Putamen (tissue), 1 donor: Measurements from ENCODE around the gene TMEM18.
"Not testable (repeated sequence)": the region's sequence is repeated elsewhere in the genome, so short reads cannot be mapped to it uniquely, and the experiment has no call there.

ENCODE experiments used
- DNase-seq: peaks from one replicate; pipeline ENCODE4 v3.0.0-alpha.2; 2016; ENCODE audit warnings: low spot score

The TMEM18 gene

DNA sequence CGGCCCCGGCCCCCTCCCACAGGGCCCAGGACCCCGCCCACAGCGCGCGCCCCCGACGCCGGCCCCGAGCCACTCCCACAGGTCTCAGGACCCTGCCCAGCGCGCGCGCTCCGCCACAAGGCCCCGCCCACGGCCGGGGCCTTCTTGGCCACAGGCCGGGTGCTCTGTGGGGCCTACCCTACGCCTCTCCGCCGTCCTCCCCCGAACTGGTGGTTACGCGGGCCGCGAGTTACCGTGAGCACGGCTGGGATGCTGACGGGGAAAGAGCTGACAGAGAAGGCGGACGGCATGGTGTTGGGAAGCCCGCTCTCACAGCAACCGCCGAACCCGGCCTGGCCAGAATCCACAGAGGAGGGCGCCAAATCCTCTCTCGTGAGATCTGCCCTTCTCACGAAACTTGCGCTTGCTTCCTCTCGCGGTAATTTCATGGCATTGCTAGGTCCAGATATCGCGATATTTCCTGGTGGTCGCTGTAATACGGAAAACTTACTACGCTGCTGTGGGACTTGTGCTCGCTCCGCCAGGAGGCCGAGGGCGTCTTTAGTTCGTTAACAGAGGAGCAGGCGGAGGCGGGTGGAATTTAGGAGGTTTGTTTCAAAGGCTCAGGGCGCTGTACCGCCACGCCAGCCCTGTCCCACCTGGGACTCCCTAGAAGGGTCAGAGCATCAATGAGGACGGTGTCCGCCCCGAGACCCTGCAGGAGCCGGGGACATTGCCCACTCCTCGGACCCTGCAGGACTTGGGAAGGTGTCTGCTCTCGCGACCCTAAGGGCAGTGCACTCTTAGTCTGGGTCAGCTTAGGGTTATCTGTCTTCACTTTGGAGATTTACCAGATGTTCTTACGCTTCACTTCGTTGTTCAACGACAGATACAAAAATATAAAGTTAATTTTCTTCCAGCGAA, at the start of gene TMEM18:
TSS of gene TMEM18 (minus strand) at position 351 of the 903 bp plus-strand sequence. CDS start at position 290, 61 bp downstream.
- peak; percentile 95 for DNase-seq

DNA sequence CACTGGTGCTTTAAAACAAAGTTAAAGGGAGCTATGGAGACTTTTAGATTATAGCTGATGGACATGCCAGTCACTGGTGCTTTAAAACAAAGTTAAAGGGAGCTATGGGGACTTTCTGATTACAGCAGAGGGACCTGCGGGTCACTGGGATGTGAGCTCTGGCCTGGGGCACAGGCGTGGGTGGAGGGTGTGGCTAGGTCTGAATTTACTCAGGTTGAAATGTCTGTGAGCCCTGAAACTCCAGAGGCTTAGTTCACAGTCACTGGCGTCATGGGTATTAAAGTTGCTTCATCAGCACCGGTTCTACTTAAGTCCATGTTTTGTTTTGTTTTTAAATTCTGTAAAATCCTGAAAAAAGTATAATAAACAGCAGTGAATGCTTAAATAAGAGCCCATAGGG, 49.0 kb upstream of the TMEM18 start:
- no peak for DNase-seq

- DNase-seq = no peak
Observed at GRCh38 chr2:725468-725867, 48.3 kb upstream of the TMEM18 start.

DNA sequence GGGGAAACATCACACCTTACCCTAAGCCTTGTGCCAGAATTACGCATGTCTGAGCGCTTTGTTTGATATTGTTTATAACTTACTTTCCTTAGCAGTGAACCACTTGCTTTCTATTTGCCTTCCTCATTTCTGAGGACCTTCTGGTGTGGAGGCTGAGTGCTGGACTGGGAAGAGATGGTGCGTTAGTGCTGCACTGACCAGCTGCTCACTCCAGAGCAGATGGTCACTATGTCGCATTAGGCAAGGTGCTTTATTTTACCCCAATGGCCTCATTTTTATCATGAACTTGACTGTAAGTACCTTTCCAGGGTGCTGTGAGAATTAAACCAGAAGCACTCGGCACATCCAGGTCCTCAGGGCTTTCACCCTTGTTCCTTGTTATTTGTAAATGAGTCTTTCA, 46.6 kb upstream of the TMEM18 start:
- no peak for DNase-seq

DNA sequence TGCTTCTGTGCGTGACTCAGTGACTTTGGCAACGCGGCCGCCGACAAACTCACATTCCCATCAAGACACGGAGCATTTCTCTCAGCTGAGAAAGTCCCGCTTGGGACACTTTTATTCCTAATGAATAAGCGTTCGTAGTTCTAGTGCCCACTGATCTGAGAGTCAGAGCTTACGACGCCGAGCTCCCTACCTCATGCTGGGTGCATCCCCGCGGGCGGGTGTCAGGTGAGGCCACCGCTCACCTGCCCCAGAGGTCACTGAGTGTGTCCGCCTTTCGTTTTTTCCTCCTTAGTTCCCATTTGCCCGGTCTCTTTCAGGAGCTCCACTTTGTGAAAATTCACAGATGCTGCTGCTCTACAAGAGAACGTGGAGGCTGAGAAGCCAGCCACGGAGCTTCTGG, 43.6 kb upstream of the TMEM18 start:
- no peak for DNase-seq

GRCh38 chr2:719734-720133, 42.5 kb upstream of the TMEM18 start:
- no peak for DNase-seq

GRCh38 chr2:719191-719590, 42.0 kb upstream of the TMEM18 start:
- DNase-seq = no peak

- no peak for DNase-seq
Observed at GRCh38 chr2:717661-718060, 40.5 kb upstream of the TMEM18 start.

GRCh38 chr2:715854-716560, 38.8 kb upstream of the TMEM18 start:
- no peak for DNase-seq

DNA sequence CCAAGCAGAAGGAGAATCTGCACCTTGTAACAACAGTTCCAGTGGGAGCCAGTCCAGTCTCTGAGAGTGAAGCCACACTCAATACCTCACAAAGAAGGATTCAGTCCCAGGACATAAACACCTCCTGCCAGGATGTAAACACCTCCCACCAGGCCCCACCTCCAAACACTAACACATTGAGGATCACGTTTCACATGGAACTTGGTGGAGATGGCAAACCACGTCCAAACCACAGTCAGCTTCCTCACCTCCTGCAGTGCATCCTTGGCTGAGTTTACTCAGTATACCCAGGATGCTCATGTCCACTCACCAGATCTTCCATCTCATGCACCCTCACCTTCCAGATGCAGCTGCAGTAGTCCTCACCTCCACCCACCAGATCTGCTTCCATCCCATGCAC, 37.8 kb upstream of the TMEM18 start:
- no peak for DNase-seq

DNA sequence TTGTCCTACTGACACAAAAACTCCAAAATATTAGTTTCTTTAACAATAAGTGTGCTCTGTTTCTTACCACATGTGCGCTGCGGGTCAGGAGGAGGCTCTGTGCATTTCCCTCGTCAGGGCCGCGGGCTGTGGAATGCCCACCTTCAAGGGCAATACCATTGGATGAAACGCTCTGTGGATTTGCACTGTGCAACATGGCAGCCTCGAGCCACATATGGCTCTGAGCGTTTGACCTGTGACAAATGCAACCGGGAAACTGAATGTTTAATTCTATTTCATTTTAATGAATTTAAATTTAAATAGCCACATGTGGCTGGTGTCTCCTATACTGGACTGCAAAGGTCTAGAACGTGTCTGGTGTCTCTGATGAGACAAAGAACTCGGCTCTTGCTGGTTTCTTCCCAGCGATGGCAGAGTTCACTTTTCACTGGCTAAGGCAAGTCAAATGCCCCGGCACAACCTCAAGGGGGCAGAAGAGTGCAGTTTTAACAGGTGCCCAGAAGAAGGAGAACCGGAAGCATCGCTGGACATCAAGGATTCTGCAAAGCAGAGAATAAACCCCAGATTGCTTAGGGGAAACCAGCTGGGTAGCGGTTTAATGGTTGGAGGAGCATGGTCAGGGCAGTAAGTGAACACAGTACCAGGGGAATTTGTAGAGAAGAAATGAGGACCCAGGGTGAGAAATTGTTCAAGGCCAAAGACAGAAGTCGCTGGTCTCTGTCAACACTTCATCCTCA, 37.0 kb upstream of the TMEM18 start:
- DNase-seq = no peak

DNA sequence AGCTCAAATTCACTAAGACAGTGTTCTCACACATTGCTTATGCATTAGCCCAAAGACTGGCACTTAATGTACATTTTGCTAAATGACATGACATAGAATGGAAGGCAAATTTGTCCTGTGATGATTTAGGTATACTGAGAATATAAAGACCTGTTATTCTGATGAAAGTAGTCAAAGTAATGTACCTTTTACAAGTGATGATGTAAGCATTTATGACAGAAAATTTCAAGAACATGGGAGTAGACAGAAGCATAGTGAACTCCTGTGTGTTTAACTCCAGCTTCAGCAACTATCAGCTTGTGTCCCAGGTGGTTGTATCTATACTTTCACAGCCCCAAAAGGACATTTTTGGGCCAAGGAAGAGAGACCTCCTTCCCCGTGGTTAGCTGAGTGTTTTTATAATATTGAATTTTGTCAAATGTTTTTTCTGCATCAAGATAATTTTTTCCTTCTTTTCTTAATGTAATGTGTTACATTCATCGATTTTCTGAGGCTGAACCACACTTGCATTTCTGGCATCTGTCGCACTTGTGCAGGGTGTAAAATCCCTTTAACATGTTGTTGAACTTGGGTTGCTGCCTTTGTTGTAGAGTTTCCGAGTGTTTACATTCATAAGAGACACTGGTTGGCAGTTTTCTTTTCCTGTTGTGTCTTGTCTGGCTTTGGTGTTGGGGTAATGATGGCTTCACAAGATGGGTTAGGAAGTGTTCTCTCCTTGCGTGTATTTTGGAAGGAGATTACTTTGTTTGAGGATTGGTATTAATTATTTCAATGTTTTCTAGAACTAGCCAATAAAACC, 33.9 kb upstream of the TMEM18 start:
- DNase-seq = no peak

- DNase-seq = no peak
Observed at GRCh38 chr2:709138-709765, 32.0 kb upstream of the TMEM18 start.

DNA sequence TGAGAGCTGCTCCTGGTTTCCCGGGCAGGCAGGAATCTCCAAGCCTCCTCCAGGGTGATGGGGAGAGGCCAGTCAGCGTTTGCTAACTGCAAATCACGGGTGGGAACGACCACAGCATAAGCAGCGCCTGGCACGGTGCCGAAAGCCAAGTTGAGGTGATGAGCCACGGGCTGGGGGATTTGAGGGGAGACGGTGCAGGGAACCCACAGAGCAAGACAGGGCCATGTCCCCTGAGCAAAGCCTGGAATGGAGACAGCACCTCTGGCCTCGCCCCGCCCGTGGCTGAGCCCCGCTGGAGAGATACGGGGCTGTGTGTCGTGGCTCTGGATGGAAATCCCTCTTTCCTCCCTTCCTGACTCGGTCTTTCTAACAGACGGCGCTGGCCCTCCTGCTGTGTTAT, 31.5 kb upstream of the TMEM18 start:
- no peak for DNase-seq

DNA sequence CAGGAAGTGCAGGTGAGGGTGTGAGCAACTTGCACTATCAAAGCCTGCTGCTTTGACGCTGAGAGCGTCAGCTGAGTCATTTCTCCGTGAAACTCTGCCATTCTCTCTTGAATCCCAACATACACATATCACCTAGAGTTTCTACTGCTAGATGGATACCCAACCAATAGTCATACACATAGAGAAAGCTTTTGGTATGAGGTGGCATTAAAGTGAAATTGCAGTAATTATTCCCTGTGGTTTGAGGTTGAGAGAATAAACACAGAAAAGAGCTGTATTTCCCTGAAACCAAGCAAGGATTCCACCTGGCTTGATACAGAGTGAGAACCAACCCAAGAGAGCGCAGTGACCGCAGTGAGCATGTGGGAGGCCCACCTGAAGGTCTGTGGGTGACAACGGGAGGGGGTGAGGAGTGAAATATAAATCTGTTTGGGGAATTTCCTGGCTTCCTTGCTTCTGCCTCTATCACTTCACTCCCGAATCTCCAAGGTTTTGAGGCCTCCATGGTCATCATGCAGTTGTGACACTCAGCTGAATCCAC, 28.8 kb upstream of the TMEM18 start:
- no peak for DNase-seq

- DNase-seq = not testable (repeated sequence)
Observed at GRCh38 chr2:702765-703164, 25.6 kb upstream of the TMEM18 start.

GRCh38 chr2:696999-697627, 19.9 kb upstream of the TMEM18 start:
- DNase-seq = no peak

DNA sequence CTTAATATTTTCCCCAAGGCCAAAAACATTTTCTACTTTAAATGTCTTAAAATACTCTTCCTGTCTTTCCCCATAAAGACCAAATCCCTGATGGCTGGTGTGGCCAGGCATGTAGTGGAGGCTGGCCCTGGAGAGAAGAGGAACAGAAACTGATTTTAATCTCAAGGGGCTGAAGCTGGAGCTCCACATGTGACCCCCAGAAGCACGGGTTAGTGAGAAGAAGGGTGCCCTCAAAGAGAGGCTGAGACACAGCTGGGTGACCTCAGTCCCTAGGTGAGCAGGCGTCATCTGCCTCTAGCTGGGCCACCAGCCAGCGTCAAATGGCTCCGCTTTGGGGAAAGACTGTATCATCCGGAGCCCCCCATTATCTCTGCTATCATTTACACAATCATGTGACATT, 19.3 kb upstream of the TMEM18 start:
- no peak for DNase-seq

- no peak for DNase-seq
Observed at GRCh38 chr2:694906-695510, 17.8 kb upstream of the TMEM18 start.

DNA sequence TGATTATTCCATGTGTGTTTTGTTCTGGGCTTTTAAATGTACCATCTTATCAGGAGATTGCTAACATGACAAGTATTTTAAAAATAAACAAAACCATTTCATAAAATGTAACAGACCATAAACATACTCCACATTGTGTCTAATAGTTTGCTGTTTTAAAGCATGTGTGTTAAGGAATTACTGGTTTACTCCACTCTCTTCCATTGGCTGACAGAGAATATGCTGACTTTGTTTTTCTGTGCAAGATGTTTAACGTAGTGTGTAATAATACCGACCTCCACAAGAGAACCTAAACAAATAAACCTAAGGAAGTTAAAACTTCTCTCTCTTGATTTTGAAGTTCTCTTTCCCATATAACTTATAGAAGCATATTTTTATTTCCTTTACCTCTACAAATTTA, 17.0 kb upstream of the TMEM18 start:
- DNase-seq = no peak
